ENCODE measurements around the gene SKAP2.
"Not testable (repeated sequence)": the region's sequence is repeated elsewhere in the genome, so short reads cannot be mapped to it uniquely, and the experiment has no call there.

The SKAP2 gene

DNA sequence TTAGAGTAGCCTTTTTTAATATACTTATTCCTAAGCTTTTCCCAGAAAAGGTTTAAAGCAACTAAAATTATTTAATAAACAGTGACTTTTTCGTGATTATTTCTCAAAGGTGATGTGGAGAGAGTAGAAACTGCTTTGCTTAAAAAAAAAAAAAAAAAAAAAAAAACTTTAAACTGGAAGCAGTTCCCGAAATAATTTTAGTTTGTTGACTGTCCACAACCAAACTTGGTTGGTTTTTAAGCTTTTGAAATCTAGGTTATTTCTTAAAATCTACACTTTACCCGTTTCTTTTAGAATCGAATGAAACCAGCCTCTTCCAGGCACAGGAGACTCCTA lies 7.3 kb downstream of the SKAP2 start:
- DNase-seq = no peak

DNA sequence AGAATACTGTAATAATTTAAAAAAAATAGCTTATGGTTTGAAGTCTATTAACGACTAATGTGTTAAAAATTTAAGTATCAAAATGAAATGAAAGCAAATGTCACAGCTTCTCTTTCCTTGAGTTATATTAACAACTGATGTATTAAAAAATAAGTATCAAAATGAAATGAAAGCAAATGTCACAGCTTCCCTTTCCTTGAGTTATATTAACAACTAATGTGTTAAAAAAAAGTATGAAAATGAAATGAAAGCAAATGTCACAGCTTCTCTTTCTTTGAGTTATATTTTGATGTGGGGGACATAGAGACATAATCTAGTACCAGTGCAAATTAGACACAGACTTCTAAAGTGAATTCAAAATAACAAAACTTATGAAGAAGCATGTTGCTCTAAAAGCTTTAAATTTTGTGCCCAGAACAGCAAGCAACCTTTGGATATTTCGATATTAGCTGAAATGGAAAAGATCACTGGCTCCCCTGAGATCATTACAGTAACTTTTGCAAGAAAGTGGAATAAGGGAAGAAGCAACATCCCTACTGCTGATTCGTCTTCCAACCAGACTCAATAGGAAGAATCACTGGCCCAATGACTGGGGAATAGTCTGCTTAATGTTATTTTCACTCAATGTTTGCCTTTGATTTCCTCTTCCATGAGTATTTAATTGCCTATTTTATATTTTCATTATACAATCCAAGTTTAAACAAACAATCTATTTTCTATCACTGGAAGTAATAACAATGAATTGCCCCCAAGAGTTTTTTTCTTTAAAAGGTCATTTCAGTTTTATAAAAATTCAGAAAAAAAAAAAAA lies 8.0 kb downstream of the SKAP2 start:
- DNase-seq = no peak

DNA sequence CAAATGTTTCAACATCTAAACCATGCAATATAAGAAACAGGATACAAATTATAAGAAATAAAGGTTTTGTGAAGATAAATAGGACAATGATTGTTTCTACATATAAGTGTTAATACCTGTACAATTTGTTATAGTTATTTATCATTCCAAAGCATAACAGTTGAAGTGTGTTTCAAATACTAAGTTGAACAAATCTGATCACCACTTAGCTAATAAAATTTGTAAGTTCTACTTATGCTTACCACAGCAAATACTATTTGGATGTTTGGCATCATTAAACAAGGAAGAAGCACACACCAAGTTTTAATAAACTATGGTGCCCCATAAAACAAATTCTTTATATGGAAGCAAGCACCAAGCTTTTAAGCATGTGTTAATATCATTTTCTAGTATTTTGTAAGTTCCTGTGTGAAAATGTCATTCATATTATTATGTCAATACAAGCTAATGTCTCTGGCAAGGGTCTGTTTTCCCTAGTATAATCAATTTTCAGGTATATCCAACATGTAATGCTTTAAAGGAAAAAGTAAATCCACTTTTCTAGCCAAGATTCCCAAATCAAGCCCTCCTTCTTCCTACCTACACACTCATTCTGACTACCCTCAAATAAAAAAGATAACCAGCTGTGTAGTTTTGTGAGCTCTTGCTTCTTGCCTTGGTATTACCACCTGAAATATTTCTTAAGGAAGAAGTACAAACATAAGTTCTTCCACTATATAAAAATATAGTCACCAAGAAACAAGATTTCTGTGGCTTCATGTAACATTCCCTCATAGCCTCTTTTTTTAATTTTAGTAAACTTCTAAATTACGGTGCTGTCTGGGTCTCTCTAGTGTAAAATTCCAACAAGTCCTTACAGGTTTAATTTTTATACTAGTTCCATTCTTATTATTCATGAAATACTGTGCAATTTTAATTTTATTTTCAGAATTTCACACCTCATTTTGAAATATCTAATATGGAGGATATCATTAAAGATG lies 9.2 kb downstream of the SKAP2 start:
- no peak for DNase-seq

DNA sequence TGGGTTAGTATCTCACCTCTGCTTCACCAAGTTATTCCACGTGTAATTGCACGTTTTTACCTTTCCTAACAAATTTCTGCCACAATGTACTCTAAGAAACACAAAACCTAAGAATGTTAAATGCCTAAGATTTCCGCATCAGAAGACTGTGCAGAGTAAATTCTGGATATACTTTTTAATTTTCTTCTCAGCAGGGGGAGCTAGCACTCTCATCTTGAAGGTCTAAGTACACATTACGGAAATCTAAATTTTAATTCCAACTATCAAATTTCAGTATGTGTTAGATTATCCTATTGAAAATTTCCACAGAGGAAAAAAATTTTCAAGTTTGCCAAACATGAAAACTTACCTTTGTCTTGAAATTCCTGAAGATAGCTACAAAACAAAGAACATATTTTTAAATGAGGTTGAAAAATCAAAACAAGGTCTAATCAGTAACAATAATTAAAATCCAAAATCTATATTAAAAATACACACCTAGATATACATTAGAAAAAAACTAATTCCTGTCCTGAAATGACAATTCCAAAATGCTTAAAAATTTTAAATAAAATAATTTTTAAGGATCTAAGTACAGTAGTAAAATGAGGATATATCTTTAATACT lies 10.5 kb downstream of the SKAP2 start:
- peak in 1 of 2 donors; percentile 45 for DNase-seq

DNA sequence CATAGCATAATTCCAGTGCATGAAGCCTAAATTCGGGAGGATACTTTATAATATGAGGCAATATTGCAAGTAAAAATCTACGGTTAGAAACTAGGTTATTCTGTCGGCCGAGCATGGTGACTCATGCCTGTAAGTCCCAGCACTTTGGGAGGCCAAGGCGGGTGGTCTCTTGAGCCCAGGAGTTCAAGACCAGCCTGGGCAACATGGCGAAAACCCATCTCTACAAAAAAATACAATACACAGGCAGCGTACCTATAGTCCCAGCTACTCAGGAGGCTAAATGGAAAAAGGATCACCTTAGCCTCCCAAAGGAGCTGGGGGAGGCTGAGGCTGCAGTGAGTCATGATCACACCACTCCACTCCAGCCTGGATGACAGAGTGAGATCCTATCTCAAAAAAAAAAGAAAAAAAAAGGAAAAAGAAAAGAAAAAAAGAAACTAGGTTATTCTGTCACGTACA lies 14.2 kb downstream of the SKAP2 start:
- no peak for DNase-seq

DNA sequence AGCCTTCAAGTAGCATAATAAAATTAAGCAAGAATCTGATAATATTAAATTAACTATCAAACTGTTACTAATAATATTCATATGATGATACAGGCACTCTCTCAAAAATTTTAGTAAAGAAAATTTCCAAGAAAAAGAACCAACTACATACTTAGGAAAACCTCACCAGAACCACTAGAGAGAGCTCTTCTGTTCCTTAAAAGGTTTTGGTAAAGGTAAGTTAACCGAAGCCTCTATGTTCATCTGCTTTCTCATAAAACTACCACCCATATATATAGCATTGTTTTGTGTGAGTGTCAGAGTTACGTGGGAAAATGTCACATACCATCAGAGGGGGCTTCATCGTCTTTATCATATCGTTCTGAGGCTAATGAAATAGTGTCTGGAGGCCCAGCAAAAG lies 20.7 kb downstream of the SKAP2 start:
- DNase-seq = no peak

DNA sequence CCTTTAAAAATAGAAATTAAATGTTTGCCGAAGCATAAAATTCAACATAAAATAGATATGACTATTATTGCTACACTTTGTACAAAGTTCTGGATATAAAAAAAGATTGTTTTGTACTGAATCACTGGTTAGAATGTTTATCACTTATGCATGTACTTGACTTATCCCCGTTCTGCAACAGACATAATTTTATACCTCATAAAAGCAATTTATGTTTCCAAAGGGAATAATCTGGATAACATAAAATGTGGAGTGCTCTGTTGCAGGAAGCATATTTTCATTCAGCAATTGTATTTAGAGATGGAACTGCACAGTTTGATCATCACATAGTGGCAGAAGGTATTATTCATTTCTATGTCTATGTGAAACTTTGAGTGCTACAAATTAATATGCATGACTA lies 21.5 kb downstream of the SKAP2 start:
- no peak for DNase-seq

DNA sequence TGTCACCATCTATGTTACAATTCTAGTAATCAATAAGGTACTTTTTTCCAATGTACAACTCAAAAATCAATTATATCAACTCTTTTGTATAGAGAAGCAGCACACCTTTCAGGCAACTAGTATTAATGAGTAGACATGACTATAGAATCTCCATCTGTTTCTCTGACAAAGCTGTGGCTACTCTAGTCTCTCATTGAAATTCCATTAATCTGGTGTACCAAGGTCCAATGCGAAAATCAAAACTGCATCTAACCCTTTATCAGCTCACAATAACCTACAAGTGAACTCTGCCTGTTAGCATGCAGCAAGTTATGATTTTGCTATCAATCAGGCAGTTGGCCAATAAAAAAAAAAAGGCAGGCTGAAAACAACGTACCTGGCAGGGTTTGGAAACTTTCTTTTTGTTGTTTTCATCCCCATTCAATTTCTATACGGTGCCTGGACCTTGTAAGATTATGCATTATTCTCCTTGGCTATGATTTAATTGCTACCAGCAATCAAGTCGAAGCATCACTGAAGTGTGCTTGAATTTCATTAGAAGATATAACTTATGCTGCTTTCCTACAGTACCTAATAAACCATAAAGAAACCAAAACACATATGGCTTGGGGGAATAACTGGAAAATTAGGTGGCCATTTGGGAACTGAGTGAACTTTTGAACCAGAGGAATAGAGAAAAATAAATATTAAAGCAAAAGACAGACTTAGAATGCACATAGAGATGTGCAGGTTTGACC lies 23.2 kb downstream of the SKAP2 start:
- DNase-seq = no peak

DNA sequence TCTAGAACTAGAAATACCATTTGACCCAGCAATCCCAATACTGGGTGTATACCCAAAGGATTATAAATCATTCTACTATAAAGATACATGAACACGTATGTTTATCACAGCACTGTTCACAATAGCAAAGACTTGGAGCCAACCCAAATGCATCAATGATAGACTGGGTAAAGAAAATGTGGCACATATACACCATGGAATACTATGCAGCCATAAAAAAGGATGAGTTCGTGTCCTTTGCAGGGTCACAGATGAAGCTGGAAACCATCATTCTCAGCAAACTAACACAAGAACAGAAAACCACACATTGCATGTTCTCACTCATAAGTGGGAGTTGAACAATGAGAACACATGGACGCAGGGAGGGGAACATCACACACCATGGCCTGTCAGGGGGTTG lies 27.6 kb downstream of the SKAP2 start:
- not testable (repeated sequence) for DNase-seq

DNA sequence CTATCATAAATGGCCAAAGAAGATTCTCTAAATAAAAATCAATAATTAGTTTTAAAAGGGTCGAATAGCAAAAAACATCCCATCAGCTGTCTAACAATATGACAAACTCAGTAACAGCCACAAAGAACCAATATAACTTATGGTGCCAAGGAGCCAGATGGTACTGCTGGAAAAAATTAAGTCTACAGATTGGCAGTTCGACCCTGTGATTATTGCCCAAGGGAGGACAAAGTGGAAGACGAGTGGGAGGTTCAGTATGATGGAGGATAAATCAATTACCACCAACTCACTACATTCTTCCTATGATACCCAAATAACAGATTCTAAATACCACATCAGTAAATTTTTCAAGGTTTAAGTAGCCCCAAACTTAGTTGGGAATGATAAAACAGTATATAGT lies 49.0 kb downstream of the SKAP2 start:
- DNase-seq = no peak

DNA sequence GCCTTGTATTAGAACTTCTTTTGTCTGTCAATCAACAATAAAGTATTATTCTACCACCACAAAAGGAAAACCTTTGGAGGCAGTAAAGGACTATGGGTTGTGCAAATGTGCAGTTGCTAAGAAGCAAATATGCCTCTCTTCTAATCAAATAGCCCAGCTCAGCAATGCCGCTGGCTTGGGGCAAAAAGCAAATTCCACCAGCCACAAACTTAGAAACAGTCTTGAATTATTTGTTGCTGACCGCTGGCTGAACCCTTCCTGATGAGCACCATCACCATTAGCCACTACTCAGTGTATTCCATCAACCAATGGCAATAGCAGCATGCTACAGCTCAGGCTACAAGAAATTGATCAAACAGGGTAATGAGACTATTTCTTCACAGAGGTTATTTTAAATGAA lies 51.0 kb downstream of the SKAP2 start:
- no peak for DNase-seq

DNA sequence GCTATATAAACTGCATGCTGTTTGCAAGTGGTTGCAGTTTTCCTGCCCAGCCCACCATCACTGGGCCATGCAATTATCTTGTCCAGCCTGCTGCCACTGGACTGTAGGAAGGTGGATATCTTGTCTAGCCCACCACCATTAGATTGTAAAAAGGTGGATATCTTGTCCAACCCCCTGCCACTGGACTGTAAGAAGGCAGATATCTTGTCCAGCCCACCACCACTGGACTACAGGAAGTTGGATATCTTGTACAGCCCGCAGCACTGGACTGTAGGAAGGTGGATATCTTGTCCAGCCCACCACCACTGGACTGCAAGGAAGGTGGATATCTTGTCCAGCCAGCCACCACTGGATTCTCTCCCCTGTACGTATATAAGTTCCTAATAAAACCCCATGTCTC lies 69.8 kb downstream of the SKAP2 start:
- DNase-seq = no peak

DNA sequence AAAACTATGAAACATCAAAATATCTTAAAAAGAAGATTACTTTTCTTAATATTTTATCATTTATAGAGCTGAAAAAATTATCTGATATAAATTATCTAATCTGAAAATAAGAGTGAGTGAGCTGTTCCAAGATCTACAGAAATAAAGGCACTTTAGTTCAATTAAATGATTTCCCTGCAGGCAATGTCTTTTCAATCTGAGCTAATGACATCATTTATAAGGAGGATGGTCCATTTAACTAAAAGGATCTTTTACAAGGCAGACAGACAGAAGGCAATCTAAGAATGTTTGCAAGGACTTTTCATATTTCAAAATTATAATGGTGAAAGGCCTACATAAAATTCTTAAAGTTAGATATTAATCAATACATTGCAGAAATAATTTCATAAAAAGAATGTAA lies 71.8 kb downstream of the SKAP2 start:
- DNase-seq = no peak

DNA sequence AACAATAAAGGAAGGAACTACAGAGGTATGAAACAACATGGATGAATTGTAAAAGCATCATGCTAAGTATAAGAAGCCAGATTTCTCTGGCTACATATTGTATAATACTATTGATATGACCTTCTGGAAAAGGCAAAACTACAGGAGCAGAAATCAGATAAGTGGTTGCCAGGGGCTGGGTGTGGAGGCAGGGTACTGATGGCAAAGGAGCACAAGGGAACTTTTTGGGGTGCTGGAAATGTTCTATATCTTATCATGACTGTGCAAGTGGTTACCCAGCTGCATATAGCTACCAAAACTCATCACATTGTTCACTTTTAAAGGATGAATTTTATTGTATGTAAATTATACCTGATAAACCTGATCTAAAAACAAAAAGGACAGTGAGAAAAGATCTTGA lies 72.4 kb downstream of the SKAP2 start:
- DNase-seq = no peak

DNA sequence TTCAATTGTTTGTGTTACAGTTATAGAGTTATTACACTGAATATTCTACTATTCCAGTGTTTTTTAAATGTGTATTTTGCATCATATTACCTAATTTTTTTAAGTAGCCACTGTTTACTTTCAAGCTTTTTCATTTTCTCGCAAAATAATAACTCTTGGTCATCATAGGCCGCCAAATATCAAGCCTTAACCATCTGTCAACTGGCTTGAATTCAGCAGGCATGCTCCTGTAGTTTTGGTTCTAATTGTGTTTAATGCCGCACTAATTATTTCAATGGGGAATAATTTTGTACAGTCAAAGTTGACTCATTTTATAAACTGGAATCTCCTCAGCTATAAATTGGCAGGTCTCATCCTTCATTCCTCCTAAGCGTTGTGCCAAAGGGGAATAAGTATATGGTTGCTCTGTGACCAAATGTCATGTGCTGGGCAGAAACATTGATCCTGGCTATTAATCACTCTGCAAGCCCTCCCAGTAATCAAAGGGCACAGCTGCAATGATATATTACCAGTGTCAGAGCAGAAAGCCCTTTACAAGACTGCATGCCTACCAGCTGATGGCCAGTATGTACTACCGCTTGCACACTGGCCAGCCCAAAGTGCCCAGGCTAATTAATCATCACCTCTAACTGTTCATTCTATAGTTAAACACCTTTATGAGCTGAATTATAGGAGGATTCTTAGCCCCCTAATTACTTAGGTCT lies 74.8 kb downstream of the SKAP2 start:
- no peak for DNase-seq

DNA sequence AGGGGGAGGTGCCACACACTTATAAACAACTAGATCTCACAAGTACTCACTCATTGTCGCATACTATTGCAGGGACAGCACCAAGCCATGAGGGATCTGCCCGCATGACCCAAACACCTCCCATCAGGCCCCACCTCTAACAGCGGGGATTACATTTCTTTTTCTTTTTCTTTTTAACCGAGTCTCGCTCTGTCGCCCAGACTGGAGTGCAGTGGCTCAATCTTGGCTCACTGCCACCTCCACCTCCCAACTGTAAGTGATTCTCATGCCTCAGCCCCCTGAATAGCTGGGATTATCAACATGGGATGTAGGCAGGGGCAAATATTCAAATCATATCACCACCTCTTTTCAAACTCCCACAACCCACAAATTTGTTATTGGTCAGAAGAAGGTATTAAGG lies 76.7 kb downstream of the SKAP2 start:
- DNase-seq = no peak

DNA sequence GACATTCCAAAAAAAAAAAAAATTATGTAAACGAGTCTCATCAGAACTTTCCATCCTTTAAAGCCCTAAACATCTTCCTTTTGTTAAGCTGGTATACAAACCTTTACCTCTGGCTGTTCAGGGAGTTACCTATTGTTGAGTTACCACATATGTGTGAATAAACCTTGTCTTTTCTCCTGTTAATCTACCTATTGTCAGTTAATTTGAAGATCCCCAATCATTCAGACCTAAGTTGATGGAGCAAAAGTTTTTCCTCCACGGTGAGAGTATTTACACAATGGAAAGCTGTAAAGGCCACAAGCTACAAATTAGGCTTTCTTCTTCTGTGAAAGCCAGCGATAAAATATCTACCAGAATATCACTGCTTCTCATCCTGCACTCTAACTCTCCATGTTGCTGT lies 80.3 kb downstream of the SKAP2 start:
- no peak for DNase-seq

DNA sequence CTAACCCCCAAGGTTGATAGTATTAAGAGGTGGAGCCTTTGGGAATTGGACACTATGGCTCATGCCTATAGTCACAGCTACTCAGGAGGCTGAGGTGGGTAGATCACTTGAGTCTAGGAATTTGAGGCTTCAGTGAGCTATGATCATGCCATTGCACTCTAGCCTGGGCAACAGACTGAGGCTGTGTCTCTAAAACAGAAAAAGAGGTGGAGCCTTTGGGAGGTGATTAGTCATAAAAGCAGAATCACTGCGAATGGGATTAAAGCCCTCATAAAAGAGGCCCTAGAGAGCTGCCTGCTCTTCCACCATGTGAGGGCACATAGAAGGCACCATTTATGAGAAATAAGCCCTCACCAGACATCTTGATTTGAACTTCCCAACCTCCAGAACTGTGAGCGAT lies 81.9 kb downstream of the SKAP2 start:
- no peak for DNase-seq

DNA sequence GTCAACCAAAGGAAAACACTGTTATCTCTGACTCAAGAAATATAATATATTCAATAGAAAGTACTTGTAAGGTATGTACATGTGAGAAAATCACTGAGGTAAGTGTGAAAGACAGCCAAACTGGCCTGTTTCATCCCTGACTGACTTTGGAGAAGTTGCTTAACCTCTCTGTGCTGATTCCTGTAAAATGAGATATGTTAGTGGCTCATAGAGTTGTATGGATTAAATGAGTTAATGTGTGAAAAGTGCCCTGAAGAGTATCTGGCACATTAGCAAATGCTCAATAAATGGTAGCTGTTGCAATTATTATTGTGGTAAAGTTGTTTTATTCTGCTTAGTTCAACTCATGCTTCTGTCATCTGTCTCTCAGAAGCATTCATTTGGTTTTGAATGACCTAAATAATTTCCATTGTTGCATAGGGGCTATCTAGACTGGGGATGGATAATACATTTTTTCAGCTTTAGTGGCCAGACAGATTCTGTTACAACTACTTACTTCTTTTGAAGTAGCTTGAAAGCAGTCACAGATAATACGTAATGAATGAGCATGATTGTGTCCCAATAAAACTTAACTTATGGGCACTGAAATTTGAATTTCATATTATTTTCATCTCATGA lies 84.3 kb downstream of the SKAP2 start:
- no peak for DNase-seq

DNA sequence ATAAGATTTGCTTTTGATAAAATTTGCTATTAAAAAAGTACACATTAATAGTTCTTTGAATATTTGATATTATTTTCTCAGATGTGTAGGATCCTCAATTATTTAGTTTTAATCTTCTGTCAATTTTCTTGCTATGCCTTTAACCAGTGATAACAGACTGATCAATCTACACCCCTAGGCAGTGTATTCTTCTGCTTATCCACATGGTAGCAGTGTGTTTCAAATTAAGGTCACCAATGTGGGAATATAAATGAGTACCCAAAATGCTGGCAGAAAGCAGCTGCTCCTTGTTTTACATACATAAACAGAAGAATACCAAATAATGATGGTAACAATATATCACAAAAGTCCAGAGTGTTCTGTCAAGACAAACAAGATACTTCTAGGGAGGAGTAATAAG lies 87.0 kb downstream of the SKAP2 start:
- DNase-seq = no peak

DNA sequence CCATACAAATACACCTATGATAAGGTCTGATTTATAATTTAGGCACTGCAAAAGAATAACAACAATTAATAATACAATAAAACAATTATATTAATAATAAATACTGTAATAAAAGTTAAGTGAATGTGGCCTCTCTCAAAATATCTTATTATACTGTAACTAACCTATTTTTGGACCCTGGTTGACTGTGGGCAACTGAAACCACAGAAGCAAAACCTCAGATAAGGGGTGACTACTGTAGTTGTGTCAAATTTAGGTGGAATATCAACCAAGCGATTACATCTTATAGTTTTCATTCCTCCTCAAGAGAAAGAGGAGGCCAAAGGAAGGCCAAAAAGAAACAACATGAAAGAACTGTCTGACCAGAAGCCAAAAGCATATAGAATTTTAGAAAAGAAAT lies 103.9 kb downstream of the SKAP2 start:
- no peak for DNase-seq

DNA sequence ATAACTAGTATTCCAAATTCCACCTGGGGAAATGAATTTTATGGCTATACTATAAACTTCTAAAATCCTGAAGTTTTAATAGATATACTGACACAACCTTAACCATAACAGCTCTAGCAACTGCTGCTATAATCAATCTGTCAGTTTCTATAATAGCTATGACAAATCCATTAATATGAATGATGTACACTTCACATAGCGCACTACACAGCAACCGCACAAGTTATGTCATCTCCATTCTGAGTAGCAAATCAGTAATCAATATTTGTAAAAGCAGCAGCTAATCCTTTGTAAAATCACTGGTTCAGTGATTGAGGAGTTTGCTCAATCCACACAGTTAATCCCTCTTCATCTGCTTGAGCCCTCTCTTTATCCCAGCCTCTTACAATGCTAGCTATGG lies 105.3 kb downstream of the SKAP2 start:
- DNase-seq = no peak
